HL-60 (cell line): Measurements from ENCODE around the gene SYP.

Experiments
- DNase-seq, 2 experiments: peaks; one replicate each; pipeline ENCODE4 v3.0.0-alpha.2; 2010 to 2020; ENCODE audit warnings: low read depth in 1 of 2, low spot score in 1 of 2
- H3K27ac ChIP-seq: fragments of 250-450 bp; sonication (Bioruptor Pico); replicated peaks from 2 replicates; pipeline ENCODE4 v1.5.1; 2020; ENCODE audit warnings: mild to moderate bottlenecking, moderate library complexity
- H3K27me3 ChIP-seq: fragments of 250-450 bp; sonication (Bioruptor Pico); 2 replicates; pipeline ENCODE4 v1.5.1; 2021; ENCODE audit warnings: mild to moderate bottlenecking, moderate library complexity; ENCODE audit not compliant: insufficient read depth, poor library complexity, severe bottlenecking
- H3K4me3 ChIP-seq: replicated peaks from 2 replicates; pipeline ENCODE4 v1.5.1; 2011; ENCODE audit warnings: mild to moderate bottlenecking, control low read depth, low read length; ENCODE audit not compliant: insufficient read depth
- CTCF ChIP-seq: IDR thresholded peaks from one replicate; pipeline ENCODE4 v1.5.1; 2011; ENCODE audit warnings: low read length, control low read depth, inconsistent platforms; ENCODE audit not compliant: insufficient read depth
- GABPA ChIP-seq: IDR thresholded peaks from 2 replicates; pipeline ENCODE4 v1.6.1; 2012; ENCODE audit warnings: low read depth
- POLR2AphosphoS5 ChIP-seq: IDR thresholded peaks from 2 replicates; pipeline ENCODE4 v1.6.1; 2012; ENCODE audit warnings: low read depth
- REST ChIP-seq: IDR thresholded peaks from 2 replicates; pipeline ENCODE4 v1.6.1; 2012; ENCODE audit warnings: low read depth; ENCODE audit not compliant: insufficient replicate concordance
- SPI1 ChIP-seq: IDR thresholded peaks from 2 replicates; pipeline ENCODE4 v1.6.1; 2012; ENCODE audit warnings: low read depth, mild to moderate bottlenecking, borderline replicate concordance

The SYP gene

GRCh38 chrX:49230500-49231232, 30.7 kb upstream of the SYP start:
- Histone ChIP-seq H3K4me3 (no peak overlapping the region), H3K27me3 (no peaks in the 10 kb centered on the region), H3K27ac (no peak overlapping the region)
- DNase-seq = no peak
- TF ChIP-seq POLR2AphosphoS5 (no peak), SPI1 (no peak), GABPA (no peak), REST (no peak), CTCF (no peak)

- TF ChIP-seq CTCF (no peak), POLR2AphosphoS5 (no peak), GABPA (no peak), REST (no peak), SPI1 (no peak)
- H3K27me3 ChIP-seq = no peaks in the 10 kb centered on the region
- no peak overlapping the region for H3K27ac ChIP-seq
- DNase-seq = no peak
- H3K4me3 ChIP-seq = no peak overlapping the region
Measured at GRCh38 chrX:49228185-49228584, 28.2 kb upstream of the SYP start.

GRCh38 chrX:49227726-49228125, 27.7 kb upstream of the SYP start:
- no peaks in the 10 kb centered on the region for H3K27me3 ChIP-seq
- H3K4me3 ChIP-seq = no peak overlapping the region
- TF ChIP-seq CTCF (no peak), POLR2AphosphoS5 (no peak), GABPA (no peak), SPI1 (no peak), REST (no peak)
- no peak overlapping the region for H3K27ac ChIP-seq
- DNase-seq = no peak
